IPS DF 4.7 (cell line): ENCODE measurements around the gene EIF4A3.
"Not testable (repeated sequence)": the region's sequence is repeated elsewhere in the genome, so short reads cannot be mapped to it uniquely, and the experiment has no call there.

Source experiments
- DNase-seq: peaks from one replicate; pipeline ENCODE4 v3.0.0-alpha.2; 2013; ENCODE audit warnings: low spot score; ENCODE audit errors: extremely low read depth

EIF4A3 gene

GRCh38 chr17:80173126-80173525 lies 26.2 kb upstream of the EIF4A3 start:
- no peak for DNase-seq

- DNase-seq, result no peak
These were observed 24.8 kb upstream of the EIF4A3 start for GRCh38 chr17:80171681-80172080.

- DNase-seq, result no peak
These were observed 23.0 kb upstream of the EIF4A3 start, which contains the start of gene CARD14 for GRCh38 chr17:80169784-80170500. TSS of gene CARD14 (plus strand) at chr17:80170030. CDS start at chr17:80181439, 11,409 bp downstream.

- DNase-seq, result no peak
These were observed 22.2 kb upstream of the EIF4A3 start for GRCh38 chr17:80169107-80169506.

GRCh38 chr17:80168371-80168770 lies 21.4 kb upstream of the EIF4A3 start:
- no peak for DNase-seq

- DNase-seq, result no peak
These were observed 19.5 kb upstream of the EIF4A3 start for GRCh38 chr17:80166446-80166845.

- no peak for DNase-seq
These were observed 17.3 kb upstream of the EIF4A3 start for GRCh38 chr17:80164185-80164584.

- no peak for DNase-seq
These were observed 16.4 kb upstream of the EIF4A3 start for GRCh38 chr17:80163336-80163735.

GRCh38 chr17:80160536-80160935 lies 13.6 kb upstream of the EIF4A3 start:
- DNase-seq, result no peak

- DNase-seq, result no peak
These were observed 11.9 kb upstream of the EIF4A3 start for GRCh38 chr17:80158846-80159245.

- DNase-seq, result not testable (repeated sequence)
These were observed 8.7 kb upstream of the EIF4A3 start for GRCh38 chr17:80155600-80155999.

- DNase-seq, result no peak
These were observed 7.2 kb upstream of the EIF4A3 start for GRCh38 chr17:80154166-80154565.

- DNase-seq, result no peak
These were observed 6.1 kb upstream of the EIF4A3 start for GRCh38 chr17:80153004-80153403.

GRCh38 chr17:80152081-80152702 lies 5.3 kb upstream of the EIF4A3 start:
- no peak for DNase-seq

- no peak for DNase-seq
These were observed 4.4 kb upstream of the EIF4A3 start for GRCh38 chr17:80151333-80151732.

- DNase-seq, result no peak
These were observed 550 bp downstream of the EIF4A3 start for GRCh38 chr17:80146121-80147034.

GRCh38 chr17:80145076-80146075 lies 1.6 kb downstream of the EIF4A3 start:
- no peak for DNase-seq

- DNase-seq, result no peak
These were observed 4.0 kb downstream of the EIF4A3 start for GRCh38 chr17:80142929-80143328.

- DNase-seq, result no peak
These were observed 5.3 kb downstream of the EIF4A3 start for GRCh38 chr17:80141463-80142165.

GRCh38 chr17:80138856-80139426 lies 8.0 kb downstream of the EIF4A3 start:
- DNase-seq, result no peak
